B cell (primary cell): ENCODE data around the gene KCTD14. TPM values are rescaled to one million over a fixed set of nuclear protein-coding genes. Genes with fewer than 3 reads are reported as not detected.

Experiments
- ATAC-seq: fragments of 200-7000 bp; cut with Tn5 transposase; one replicate; pipeline ENCODE4 v1.10.0; 2021; ENCODE audit warnings: low read depth, mild to moderate bottlenecking, moderate number of reproducible peaks, moderate library complexity
- CTCF ChIA-PET: fragments of 350-600 bp; sonication (Branson Sonifier 250); formaldehyde crosslinking; loops from one replicate; lab custom pipeline; 2021; ENCODE audit warnings: antibody characterized with exemption, inconsistent platforms; lab: Charles Lee
- POLR2A ChIA-PET: fragments of 350-600 bp; sonication (Branson Sonifier 250); formaldehyde crosslinking; loops from one replicate; lab custom pipeline; 2021; ENCODE audit warnings: antibody characterized with exemption; lab: Charles Lee
- DNase-seq: peaks from one replicate; pipeline ENCODE4 v3.0.0; 2013
- H2AFZ ChIP-seq: 2 replicates; pipeline ENCODE4 v1.6.1; 2012; ENCODE audit warnings: mild to moderate bottlenecking, low read depth, low read length; ENCODE audit not compliant: insufficient read depth, poor library complexity, severe bottlenecking
- H3K27ac ChIP-seq, 2 donors: 1 replicate in 1 of 2; 2 replicates in 1 of 2; pipeline ENCODE4 v1.5.1; 2012 to 2013; ENCODE audit warnings: low read length in 2 of 2, mild to moderate bottlenecking in 2 of 2, moderate library complexity in 1 of 2
- H3K27me3 ChIP-seq, 4 experiments: fragments of 200-600 bp in 1 of 4; sonication (generic) in 1 of 4; replicated peaks in 1 of 4; 1 replicate in 2 of 4; 2 replicates in 2 of 4; pipeline versions ENCODE4 v1.6.1 to v1.7.0; 2013 to 2016; ENCODE audit warnings: low read length in 3 of 4, mild to moderate bottlenecking in 2 of 4, mixed read lengths in 1 of 4, moderate library complexity in 1 of 4; ENCODE audit not compliant: insufficient read depth in 4 of 4, control insufficient read depth in 3 of 4; ENCODE audit errors: control extremely low read depth in 1 of 4
- H3K36me3 ChIP-seq, 2 experiments: replicated peaks in 1 of 2; 1 replicate in 1 of 2; 2 replicates in 1 of 2; pipeline versions ENCODE4 v1.6.1 to v1.7.1; 2013; ENCODE audit warnings: low read length in 1 of 2; ENCODE audit not compliant: insufficient read depth in 2 of 2, control insufficient read depth in 1 of 2; ENCODE audit errors: control extremely low read depth in 1 of 2, extremely low read depth in 1 of 2
- H3K4me1 ChIP-seq, 2 donors: fragments of 200-600 bp in 1 of 2; sonication (generic) in 1 of 2; 1 replicate in 1 of 2; 2 replicates in 1 of 2; pipeline versions ENCODE4 v1.5.1 to v1.6.1; 2013 to 2017; ENCODE audit warnings: low read length in 2 of 2; ENCODE audit not compliant: control insufficient read depth in 2 of 2, insufficient read depth in 2 of 2
- H3K4me2 ChIP-seq: replicated peaks from 2 replicates; pipeline ENCODE3; 2012; ENCODE audit warnings: mild to moderate bottlenecking, low read depth, low read length; ENCODE audit not compliant: poor library complexity, severe bottlenecking
- H3K4me3 ChIP-seq, 5 experiments: fragments of 200-600 bp in 1 of 5; sonication (generic) in 1 of 5; 1 replicate in 3 of 5; 2 replicates in 2 of 5; pipeline versions ENCODE4 v1.5.1 to v1.7.0; 2011 to 2016; ENCODE audit warnings: low read length in 4 of 5, mild to moderate bottlenecking in 4 of 5, low read depth in 2 of 5, control low read depth in 1 of 5, moderate library complexity in 1 of 5; ENCODE audit not compliant: insufficient read depth in 1 of 5; ENCODE audit errors: control extremely low read depth in 1 of 5, extremely low read depth in 1 of 5
- H3K79me2 ChIP-seq: fragments of 200-600 bp; sonication (generic); one replicate; pipeline ENCODE4 v1.6.0; 2016; ENCODE audit warnings: low read length; ENCODE audit not compliant: control insufficient read depth, insufficient read depth
- H3K9ac ChIP-seq: fragments of 200-600 bp; sonication (generic); 2 replicates; pipeline ENCODE4 v1.6.1; 2017; ENCODE audit warnings: mild to moderate bottlenecking, low read length, moderate library complexity
- H3K9me3 ChIP-seq, 3 donors: one replicate each; pipeline versions ENCODE4 v1.6.1 to v1.7.1; 2013; ENCODE audit warnings: low read length in 2 of 3; ENCODE audit not compliant: control insufficient read depth in 2 of 3, insufficient read depth in 1 of 3; ENCODE audit errors: control extremely low read depth in 1 of 3
- H4K20me1 ChIP-seq: 2 replicates; pipeline ENCODE4 v1.6.0; 2012; ENCODE audit warnings: mild to moderate bottlenecking, low read length; ENCODE audit not compliant: insufficient read depth, control insufficient read depth, poor library complexity, severe bottlenecking
- H3K27ac Mint-ChIP-seq: one replicate; pipeline ENCODE4 v1.8.0; 2021; ENCODE audit warnings: mixed read lengths
- H3K27me3 Mint-ChIP-seq: one replicate; pipeline ENCODE4 v1.8.0; 2021; ENCODE audit warnings: mixed read lengths
- H3K4me1 Mint-ChIP-seq: one replicate; pipeline ENCODE4 v1.8.0; 2021; ENCODE audit warnings: mixed read lengths
- H3K4me3 Mint-ChIP-seq: one replicate; pipeline ENCODE4 v1.8.0; 2021; ENCODE audit warnings: mixed read lengths
- H3K9me3 Mint-ChIP-seq: one replicate; pipeline ENCODE4 v1.8.0; 2022; ENCODE audit warnings: mixed read lengths; ENCODE audit not compliant: insufficient read depth
- EZH2 ChIP-seq: IDR thresholded peaks from 2 replicates; pipeline ENCODE4 v1.6.1; 2012; ENCODE audit warnings: borderline replicate concordance, low read depth, mild to moderate bottlenecking, moderate library complexity, low read length; ENCODE audit not compliant: insufficient read depth, poor library complexity, severe bottlenecking
- whole genome bisulfite sequencing: methylation state at CpG from one replicate; pipeline ENCODE4 v1.1.5; 2013; ENCODE audit warnings: missing lambda C conversion rate; ENCODE audit not compliant: insufficient coverage; 5-methylcytosine and 5-hydroxymethylcytosine counted together
- intact Hi-C: fragments of 100-400 bp; cut with micrococcal nuclease; formaldehyde crosslinking; loops from one replicate; pipeline ENCODE4 v1.10.0; 2022
- polyA plus RNA-seq: library from polyadenylated mRNA; depleted of rRNA; stranded (reverse); fragments of >200 nt; gene quantifications from 2 replicates; pipeline ENCODE4 v1.2.3, GENCODE V29; 2012
- total RNA-seq, 2 donors: library from RNA; stranded (reverse); fragments of 120-200 nt in 1 of 2; gene quantifications; 1 replicate in 1 of 2; 2 replicates in 1 of 2; pipeline versions ENCODE4 v1.2.3 to v1.2.4, GENCODE V29; 2013 to 2022
- TF ChIP-seq, protein P1 (sequence below): fragments of 200-600 bp; IDR thresholded peaks from one replicate; pipeline ENCODE4 v1.8.0; 2022; ENCODE audit warnings: antibody characterized with exemption, mild to moderate bottlenecking

Gene KCTD14
- total and polyA plus RNA-seq, 2 donors (not counting 1 experiment from before 2014, with no cell fraction given) = 0.18 TPM; not detected in 1

DNA sequence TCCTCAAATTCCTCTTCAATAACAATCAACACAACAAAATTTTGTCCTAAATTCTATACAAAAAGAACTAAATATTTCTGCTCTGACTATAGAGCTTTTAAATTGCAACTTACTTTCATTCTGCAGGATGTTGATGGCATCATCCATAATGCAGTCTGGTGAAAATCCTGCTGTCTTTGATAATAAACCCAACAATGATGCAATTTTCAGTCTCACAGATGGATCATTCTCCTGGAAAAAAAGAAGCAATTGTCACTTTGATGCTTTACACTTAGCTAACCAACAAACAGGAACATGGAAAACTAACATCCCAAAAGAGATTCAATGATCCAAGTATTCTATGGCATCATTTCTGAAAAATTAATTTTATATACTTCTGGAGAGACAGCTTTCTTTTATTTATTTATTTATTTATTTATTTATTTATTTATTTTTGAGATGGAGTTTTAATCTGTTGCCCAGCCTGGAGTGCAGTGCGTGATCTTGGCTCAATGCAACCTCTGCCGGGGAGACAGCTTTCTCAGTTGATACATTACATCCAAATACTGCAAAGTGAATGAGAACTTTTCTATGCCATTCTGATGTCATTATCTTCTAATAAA lies 41.6 kb downstream of the KCTD14 start:
- intact Hi-C loops = no loop called here

DNA sequence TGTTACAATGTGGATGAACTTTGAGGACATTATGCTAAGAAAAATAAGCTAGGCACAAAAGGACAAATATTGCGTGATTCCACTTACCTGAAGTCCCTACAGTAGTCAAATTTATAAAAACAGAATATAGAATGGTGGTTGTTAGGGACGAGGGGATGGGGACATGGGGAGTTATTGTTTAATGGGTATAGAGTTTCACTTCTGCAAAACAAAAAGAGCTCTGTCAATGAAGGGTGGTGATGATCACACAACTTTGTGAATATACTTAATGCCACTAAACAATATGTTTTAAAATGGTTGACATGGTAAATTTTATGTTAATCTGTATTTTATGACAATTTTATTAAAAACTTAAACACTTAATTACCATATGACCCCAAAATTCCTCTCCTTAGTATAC lies 54.7 kb downstream of the KCTD14 start:
- Histone ChIP-seq H3K4me2 (no peak overlapping the region), H3K9ac (no peak overlapping the region), H3K9me3 (no peaks in the 10 kb centered on the region), H3K4me1 (peaks cover 3 to 5% of the 10 kb centered on the region in 2 donors), H3K27me3 (no peaks in the 10 kb centered on the region), H3K79me2 (no peaks in the 10 kb centered on the region), H4K20me1 (no peaks in the 10 kb centered on the region), H3K27ac (no peak overlapping the region), H3K4me3 (no peak overlapping the region), H2AFZ (no peak overlapping the region), H3K36me3 (peaks cover 4 to 8% of the 10 kb centered on the region in 2 experiments)
- no peaks in the 10 kb centered on the region for H3K27me3 Mint-ChIP-seq
- ChIA-PET POLR2A (no interaction called here), CTCF (interaction anchor here (1.0 kb wide), 1 partner anchor 26 kb away, joined by 3 read pairs; the partner anchor contains the start of gene INTS4)
- intact Hi-C loops = no loop called here
- ATAC-seq (peak; percentile 66), DNase-seq (peak; percentile 33)
- TF ChIP-seq, protein P1, sequence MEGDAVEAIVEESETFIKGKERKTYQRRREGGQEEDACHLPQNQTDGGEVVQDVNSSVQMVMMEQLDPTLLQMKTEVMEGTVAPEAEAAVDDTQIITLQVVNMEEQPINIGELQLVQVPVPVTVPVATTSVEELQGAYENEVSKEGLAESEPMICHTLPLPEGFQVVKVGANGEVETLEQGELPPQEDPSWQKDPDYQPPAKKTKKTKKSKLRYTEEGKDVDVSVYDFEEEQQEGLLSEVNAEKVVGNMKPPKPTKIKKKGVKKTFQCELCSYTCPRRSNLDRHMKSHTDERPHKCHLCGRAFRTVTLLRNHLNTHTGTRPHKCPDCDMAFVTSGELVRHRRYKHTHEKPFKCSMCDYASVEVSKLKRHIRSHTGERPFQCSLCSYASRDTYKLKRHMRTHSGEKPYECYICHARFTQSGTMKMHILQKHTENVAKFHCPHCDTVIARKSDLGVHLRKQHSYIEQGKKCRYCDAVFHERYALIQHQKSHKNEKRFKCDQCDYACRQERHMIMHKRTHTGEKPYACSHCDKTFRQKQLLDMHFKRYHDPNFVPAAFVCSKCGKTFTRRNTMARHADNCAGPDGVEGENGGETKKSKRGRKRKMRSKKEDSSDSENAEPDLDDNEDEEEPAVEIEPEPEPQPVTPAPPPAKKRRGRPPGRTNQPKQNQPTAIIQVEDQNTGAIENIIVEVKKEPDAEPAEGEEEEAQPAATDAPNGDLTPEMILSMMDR = no peak
- no peak for TF ChIP-seq EZH2
- peaks cover 12% of the 10 kb centered on the region for H3K4me1 Mint-ChIP-seq
- WGBS = no CpG with 5 or more reads among the region's 2 CpGs
- no peaks in the 10 kb centered on the region for H3K9me3 Mint-ChIP-seq
- H3K4me3 Mint-ChIP-seq = no peak overlapping the region
- no peak overlapping the region for H3K27ac Mint-ChIP-seq

More for the DNA sequence above, 41.6 kb downstream of the KCTD14 start:
- H3K27ac Mint-ChIP-seq = no peak overlapping the region
- no peak overlapping the region for H3K4me2 ChIP-seq
- ChIA-PET POLR2A (interaction anchor here (0.6 kb wide), 1 partner anchor 8 kb away, joined by 4 read pairs; no protein-coding TSS in a partner anchor), CTCF (interaction anchor here (1.0 kb wide), 1 partner anchor 17 kb away, joined by 3 read pairs; no protein-coding TSS in a partner anchor)
- peaks cover 12% of the 10 kb centered on the region for H3K4me1 Mint-ChIP-seq
- H3K79me2 ChIP-seq = peaks cover 29% of the 10 kb centered on the region
- no peak overlapping the region for H3K4me3 Mint-ChIP-seq
- H3K36me3 ChIP-seq = peaks cover 10 to 59% of the 10 kb centered on the region in 2 experiments
- no peak overlapping the region for H2AFZ ChIP-seq
- H3K27me3 Mint-ChIP-seq = no peaks in the 10 kb centered on the region
- H4K20me1 ChIP-seq = peaks cover 12% of the 10 kb centered on the region
- H3K4me3 ChIP-seq = no peak overlapping the region
- no CpG with 5 or more reads among the region's 2 CpGs for WGBS
- H3K9me3 Mint-ChIP-seq = no peaks in the 10 kb centered on the region
- H3K9me3 ChIP-seq = no peaks in the 10 kb centered on the region
- TF ChIP-seq EZH2 = no peak
- TF ChIP-seq, protein P1 = no peak
- no peaks in the 10 kb centered on the region for H3K27me3 ChIP-seq
- no peak overlapping the region for H3K27ac ChIP-seq
- DNase-seq = no peak
- no peak overlapping the region for H3K9ac ChIP-seq
- no peaks in the 10 kb centered on the region for H3K4me1 ChIP-seq
- ATAC-seq = no peak
